GM21737 (cell line): ENCODE results near the gene CACNA1C.

Experiments
- ATAC-seq: cut with Tn5 transposase; IDR thresholded peaks from one replicate; pipeline ENCODE4 v1.9.1; 2021; ENCODE audit warnings: mild to moderate bottlenecking, moderate library complexity; ENCODE audit not compliant: unreplicated experiment

Gene CACNA1C

GRCh38 chr12:2645460-2645859 lies 592.7 kb downstream of the CACNA1C start:
- no peak for ATAC-seq

GRCh38 chr12:2646341-2646740 lies 593.6 kb downstream of the CACNA1C start:
- ATAC-seq, result no peak

GRCh38 chr12:2647186-2647585 lies 594.4 kb downstream of the CACNA1C start:
- ATAC-seq, result no peak

GRCh38 chr12:2648406-2648805 lies 595.6 kb downstream of the CACNA1C start:
- no peak for ATAC-seq

GRCh38 chr12:2649201-2650030 lies 596.6 kb downstream of the CACNA1C start:
- ATAC-seq, result no peak

GRCh38 chr12:2650261-2651067 lies 597.7 kb downstream of the CACNA1C start:
- ATAC-seq, result no peak

GRCh38 chr12:2651068-2651965 lies 598.5 kb downstream of the CACNA1C start:
- ATAC-seq, result no peak

GRCh38 chr12:2652011-2652400 lies 599.2 kb downstream of the CACNA1C start:
- ATAC-seq, result no peak

- no peak for ATAC-seq
Observed at GRCh38 chr12:2652401-2653081, 599.8 kb downstream of the CACNA1C start.

- ATAC-seq, result no peak
Observed at GRCh38 chr12:2653461-2653965, 600.7 kb downstream of the CACNA1C start.

GRCh38 chr12:2654311-2654710 lies 601.5 kb downstream of the CACNA1C start:
- no peak for ATAC-seq

- no peak for ATAC-seq
Observed at GRCh38 chr12:2654741-2655140, 602.0 kb downstream of the CACNA1C start.

- no peak for ATAC-seq
Observed at GRCh38 chr12:2662524-2662923, 609.7 kb downstream of the CACNA1C start.

- no peak for ATAC-seq
Observed at GRCh38 chr12:2664721-2665577, 612.2 kb downstream of the CACNA1C start.

GRCh38 chr12:2666411-2666810 lies 613.6 kb downstream of the CACNA1C start:
- ATAC-seq, result no peak

GRCh38 chr12:2666846-2667245 lies 614.1 kb downstream of the CACNA1C start:
- no peak for ATAC-seq

- no peak for ATAC-seq
Observed at GRCh38 chr12:2667716-2668440, 615.1 kb downstream of the CACNA1C start.

- no peak for ATAC-seq
Observed at GRCh38 chr12:2668816-2669215, 616.0 kb downstream of the CACNA1C start.

- ATAC-seq, result no peak
Observed at GRCh38 chr12:2669560-2669959, 616.8 kb downstream of the CACNA1C start.
